ENCODE results near the gene RIT1.

DNA sequence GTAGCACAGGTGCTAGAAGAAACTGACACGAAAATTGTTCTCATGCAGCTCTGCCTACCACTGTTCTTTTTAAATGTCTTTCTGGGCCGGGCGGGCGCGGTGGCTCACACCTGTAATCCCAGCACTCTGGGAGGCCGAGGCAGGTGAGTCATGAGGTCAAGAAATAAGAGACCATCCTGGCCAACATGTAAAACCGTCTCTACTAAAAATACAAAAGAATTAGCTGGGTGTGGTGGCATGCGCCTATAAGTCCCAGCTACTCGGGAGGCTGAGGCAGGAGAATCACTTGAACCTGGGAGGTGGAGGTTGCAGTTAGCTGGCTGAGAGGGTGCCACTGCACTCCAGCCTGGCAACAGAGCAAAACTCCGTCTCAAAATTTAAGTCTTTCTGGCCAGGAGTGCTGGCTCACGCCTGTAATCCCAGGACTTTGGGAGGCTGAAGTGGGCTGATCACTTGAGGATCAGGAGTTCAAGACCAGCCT is 947 bp upstream of the RIT1 start:
- TF ChIP-seq POLR2A (IDR thresholded peaks at IDR 0.05; ENCODE audit: low read length) (no peak), GATA1 (IDR thresholded peaks at IDR 0.05; ENCODE audit: low read depth, low read length) (no peak)
